ENCODE data around the gene ZNF326. TPM values are rescaled to one million over a fixed set of nuclear protein-coding genes. Genes with fewer than 3 reads are reported as not detected.

The ZNF326 gene
- total and polyA plus RNA-seq, 8 donors: 12.7 to 96.4 (median 73.5) TPM

- no peak for TF ChIP-seq CTCF (IDR thresholded peaks at IDR 0.05)
- peak; percentile 93 for ATAC-seq
- DNase-seq: peak in 1 of 4 donors; percentile 42
Observed at GRCh38 chr1:89953131-89953626, 41.7 kb upstream of the ZNF326 start.

GRCh38 chr1:89953929-89954328, 41.0 kb upstream of the ZNF326 start:
- H3K9me3 ChIP-seq: no peaks in the 10 kb centered on the region
- H3K4me3 ChIP-seq: no peak overlapping the region
- H3K27ac ChIP-seq: no peak overlapping the region
- intact Hi-C loops (cut with DNase I): no loop called here
- H3K36me3 ChIP-seq: no peaks in the 10 kb centered on the region
- ATAC-seq (no peak), DNase-seq (no peak)
- no peak for TF ChIP-seq CTCF (IDR thresholded peaks at IDR 0.05)
- no peaks in the 10 kb centered on the region for H3K27me3 ChIP-seq
- H3K4me1 ChIP-seq: no peaks in the 10 kb centered on the region

More at GRCh38 chr1:89953131-89953626, 41.7 kb upstream of the ZNF326 start:
- intact Hi-C loops (cut with DNase I): no loop called here
- Histone ChIP-seq H3K9me3 (no peaks in the 10 kb centered on the region), H3K27me3 (no peaks in the 10 kb centered on the region), H3K4me3 (no peak overlapping the region), H3K36me3 (no peaks in the 10 kb centered on the region), H3K4me1 (no peaks in the 10 kb centered on the region), H3K27ac (no peak overlapping the region)

- DNase-seq: no peak
- no peaks in the 10 kb centered on the region for H3K27me3 ChIP-seq
- no peak for TF ChIP-seq CTCF (IDR thresholded peaks at IDR 0.05)
- H3K36me3 ChIP-seq: no peaks in the 10 kb centered on the region
- H3K4me1 ChIP-seq: no peaks in the 10 kb centered on the region
- H3K4me3 ChIP-seq: no peak overlapping the region
- ATAC-seq: no peak
- intact Hi-C loops (cut with DNase I): no loop called here
- H3K27ac ChIP-seq: no peak overlapping the region
- no peaks in the 10 kb centered on the region for H3K9me3 ChIP-seq
Observed at GRCh38 chr1:89954401-89954800, 40.5 kb upstream of the ZNF326 start.

- no peak overlapping the region for H3K4me3 ChIP-seq
- H3K27me3 ChIP-seq: no peaks in the 10 kb centered on the region
- H3K9me3 ChIP-seq: no peaks in the 10 kb centered on the region
- no peaks in the 10 kb centered on the region for H3K4me1 ChIP-seq
- no peak for TF ChIP-seq CTCF (IDR thresholded peaks at IDR 0.05)
- no peaks in the 10 kb centered on the region for H3K36me3 ChIP-seq
- H3K27ac ChIP-seq: no peak overlapping the region
- DNase-seq (no peak), ATAC-seq (no peak)
- intact Hi-C loops (cut with DNase I): no loop called here
Observed at GRCh38 chr1:89955311-89956205, 39.4 kb upstream of the ZNF326 start.

- Histone ChIP-seq H3K27ac (no peak overlapping the region), H3K27me3 (no peaks in the 10 kb centered on the region), H3K4me1 (no peaks in the 10 kb centered on the region), H3K36me3 (no peaks in the 10 kb centered on the region), H3K4me3 (no peak overlapping the region), H3K9me3 (no peaks in the 10 kb centered on the region)
- TF ChIP-seq CTCF (IDR thresholded peaks at IDR 0.05): no peak
- DNase-seq (no peak), ATAC-seq (no peak)
- intact Hi-C loops (cut with DNase I): no loop called here
Observed at GRCh38 chr1:89957107-89957506, 37.8 kb upstream of the ZNF326 start.
